DMS53 (cell line): ENCODE measurements around the gene SOX6.

Source experiments
- DNase-seq: peaks from one replicate; lab custom pipeline; 2025; lab: John Stamatoyannopoulos, UW

Gene SOX6

DNA sequence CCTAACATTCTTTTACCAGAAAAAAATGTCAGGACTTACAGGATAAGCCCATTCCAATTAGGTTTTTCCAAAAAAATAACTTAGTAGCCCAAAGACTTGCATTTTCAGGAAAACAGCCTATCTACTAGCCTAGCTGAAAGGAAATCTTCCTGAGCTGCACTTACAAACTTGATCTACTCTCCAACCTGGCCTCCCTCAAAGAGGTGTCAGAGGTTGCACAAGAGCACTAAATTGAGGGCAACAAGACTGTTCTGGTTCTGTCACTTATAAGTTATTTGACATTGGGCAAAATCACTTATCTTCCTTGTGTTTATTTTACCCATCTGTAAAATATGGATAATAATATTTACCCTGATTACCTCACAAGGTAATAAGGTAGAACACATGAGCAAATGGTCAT lies 7.9 kb upstream of the SOX6 start:
- no peak for DNase-seq

DNA sequence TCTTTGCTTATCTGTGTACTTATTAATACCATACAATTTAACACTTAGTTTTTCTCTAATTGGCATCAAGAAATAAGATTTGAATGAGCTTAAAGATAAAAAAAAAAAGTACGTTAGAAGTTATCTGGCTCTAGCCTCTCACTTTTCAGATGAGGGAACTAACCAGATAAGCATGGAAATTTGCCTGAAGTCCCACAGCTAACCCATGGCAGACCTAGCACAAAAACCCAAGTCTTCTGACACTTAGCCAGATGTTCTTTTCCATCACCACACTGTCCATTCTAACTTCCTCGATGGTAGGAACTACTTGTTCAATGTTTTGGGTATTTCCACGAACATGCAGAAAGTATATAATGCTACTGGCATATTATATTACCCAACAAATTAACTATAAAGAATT lies 7.4 kb upstream of the SOX6 start:
- no peak for DNase-seq

DNA sequence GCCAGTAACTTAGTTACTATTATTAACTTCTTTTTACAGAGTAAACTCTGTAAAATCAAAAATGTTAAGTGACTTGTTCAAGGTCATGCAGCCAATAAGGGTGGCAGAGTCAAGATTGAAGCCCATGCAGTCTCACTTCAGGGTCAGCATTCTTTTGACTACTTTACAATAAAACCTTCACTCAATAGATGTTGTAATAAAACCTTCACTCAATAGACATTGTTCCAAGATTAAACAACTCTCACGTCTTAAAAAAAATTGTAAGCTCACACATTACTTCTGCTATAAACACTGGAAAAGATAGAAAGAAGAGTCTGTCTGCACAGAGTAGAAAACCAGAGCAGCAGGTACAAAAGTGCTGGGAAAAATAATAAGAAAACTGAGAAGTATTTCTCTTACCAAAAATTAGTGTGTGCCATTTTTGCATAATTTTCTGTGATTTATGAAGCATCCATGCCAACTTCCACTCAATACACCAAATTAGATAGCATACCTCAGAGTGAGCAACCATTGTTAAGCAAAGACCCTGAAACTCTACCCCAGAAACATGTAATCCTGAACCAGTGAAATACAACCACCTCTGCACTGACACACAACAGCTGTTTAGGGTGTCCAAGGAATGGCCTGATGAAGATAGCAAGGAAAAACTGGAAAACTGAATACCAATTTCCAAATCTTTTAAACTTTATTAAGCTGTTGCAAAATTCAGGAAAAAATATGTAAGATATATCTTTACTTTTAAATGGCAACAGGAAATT lies 4.9 kb upstream of the SOX6 start:
- no peak for DNase-seq

DNA sequence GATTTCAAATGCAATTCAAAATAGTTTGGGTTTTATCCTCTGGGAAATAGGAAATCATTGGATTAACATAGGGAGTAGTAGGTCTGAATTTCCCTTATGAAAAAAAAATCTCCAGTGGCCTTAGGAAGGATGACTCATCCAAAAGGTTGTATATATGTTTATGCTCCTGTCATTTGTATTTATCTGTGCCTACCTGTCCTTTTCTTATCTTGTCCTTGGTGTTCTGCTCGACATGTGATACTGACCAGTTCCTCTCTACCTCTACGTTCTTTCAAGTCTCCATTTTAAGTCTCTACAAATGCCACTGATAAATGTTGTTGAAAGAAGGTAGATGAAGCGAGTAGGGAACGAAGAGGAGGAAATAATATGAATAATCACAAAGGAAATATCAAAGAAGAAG lies 3.0 kb upstream of the SOX6 start:
- peak; percentile 47 for DNase-seq

DNA sequence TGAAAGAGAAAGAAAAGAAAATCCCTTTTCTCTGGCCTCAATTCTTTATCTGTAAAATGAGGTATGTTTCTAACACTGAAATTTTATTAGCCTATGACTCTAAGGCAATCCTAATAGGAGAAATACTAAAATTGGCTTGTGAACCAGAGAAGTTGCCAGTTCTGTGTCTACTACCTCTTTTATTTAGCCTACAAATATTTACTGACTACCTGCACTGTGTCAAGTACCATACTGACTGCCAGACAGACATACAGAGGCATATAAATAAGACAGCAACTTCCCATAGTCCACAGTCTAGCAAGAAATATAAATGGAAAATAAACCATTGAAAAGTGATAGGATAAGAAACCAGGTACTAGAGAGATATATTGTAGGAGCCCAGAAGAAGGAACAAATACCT lies 2.4 kb upstream of the SOX6 start:
- peak; percentile 21 for DNase-seq

DNA sequence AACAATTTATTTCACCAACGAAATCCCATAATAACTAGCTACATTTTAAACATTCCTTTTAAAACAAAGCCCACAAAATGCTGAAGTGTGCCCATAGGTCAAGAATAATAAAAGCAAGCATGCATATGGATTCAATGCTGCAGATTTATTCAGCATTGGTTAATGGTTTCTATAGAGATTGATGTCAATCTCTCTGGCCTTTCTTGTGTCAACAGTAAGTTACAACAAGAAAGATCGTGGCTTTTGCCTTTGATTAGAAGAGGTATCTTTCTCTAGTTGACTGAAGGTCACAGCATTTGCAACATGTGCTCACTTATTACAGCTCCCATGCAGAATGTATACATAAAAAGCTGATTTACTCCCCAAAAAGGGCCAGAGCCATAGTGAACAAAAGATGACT lies 1.4 kb upstream of the SOX6 start:
- DNase-seq, result no peak

DNA sequence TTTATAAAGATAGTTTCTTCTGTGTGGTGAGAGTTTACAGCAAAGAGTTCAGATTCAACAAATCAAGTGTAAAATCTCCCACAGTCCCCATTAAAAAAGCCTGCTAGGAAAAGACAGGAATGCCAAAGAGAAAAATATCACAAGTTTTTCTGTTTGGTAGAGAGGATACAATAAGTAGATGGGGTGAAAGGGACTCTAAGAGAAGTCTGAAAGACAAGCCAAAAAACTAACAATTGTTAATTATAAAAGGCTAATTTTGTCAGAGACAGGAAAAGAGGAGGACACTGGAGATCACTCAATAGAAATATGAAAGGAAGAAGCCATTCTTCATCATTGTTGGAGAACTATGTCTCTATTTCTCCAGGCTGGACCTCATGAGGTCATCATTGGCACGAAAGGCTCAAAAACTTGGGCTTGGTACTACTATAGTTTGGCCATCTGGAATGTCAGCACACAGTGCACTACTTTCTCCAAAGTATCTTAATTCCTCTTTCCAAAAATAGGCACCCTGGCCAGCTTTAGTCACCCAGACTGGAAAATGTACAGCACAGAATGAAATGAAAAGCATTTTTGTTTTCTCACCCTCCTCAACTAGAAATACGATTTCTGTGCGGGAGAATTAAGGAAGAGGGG lies 531 bp upstream of the SOX6 start:
- no peak for DNase-seq

DNA sequence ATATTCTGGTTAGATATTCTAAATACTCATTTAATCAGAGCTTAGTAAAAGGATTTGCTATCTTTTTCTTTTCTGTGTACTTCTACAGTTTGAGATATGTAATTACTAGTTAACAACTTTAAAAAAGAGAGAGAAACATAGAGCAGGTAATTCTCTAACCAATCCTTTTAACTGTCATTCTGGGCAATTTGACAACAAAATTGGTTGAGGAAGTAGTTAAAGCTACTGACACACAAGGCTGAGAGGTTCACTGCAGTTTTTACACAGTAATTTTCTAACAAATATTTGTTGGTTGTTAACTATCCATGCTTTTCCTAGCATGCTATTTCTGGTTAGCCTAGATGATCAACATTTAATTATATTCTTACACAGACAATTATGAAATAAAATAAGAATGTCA lies 3.6 kb downstream of the SOX6 start:
- DNase-seq, result no peak

DNA sequence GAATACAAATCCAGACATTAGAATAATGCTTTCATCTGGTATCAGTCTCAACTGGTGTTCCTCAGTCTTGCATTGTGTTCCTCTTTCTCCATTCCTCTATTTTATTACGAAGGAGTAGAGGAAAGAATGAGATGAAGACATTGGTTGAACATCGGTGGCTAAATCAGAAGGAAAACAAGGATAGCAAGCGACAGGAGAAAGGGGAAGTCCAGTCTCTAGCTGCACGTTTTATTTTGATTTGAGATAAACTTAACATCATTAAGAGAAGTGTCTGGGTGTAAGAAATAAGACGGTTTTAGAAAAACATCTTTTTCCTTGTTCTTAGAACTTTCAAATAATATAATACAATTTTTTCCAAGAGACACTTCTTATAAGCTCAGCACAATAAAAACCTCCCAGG lies 6.2 kb downstream of the SOX6 start:
- DNase-seq, result no peak

DNA sequence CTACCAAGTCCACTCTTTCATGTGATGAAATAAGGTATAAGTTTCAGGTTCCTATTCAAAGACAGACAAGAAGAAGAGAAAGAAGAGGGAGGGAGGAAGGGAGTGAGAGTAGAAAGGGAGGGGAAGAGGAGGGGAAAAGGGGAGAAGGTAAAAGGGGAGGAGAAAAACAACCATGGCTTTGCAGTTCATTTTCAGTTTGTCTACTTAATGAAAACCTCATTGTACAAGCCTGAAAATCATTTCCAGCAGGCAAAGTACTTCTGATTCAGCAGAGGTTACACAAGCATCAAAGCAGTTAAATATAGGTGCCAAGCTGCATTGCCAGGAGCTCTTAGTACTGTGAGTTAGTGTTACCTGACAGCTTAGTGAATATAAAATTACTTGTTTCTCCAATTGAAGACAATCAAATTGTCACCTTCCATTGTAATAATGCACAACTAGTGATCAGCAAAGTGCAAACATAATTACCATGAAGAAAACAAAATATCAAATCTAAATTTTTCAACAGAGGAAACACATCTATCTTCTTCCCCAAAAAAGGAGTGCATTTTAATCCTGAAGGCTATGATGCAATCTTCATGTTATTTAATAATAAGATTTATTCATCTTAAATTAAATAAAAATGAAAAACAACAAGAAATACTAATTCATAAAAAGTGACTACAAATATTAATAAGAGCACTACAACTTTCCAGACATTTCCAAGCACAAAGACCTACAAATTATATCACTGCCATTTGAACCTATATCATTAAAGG lies 8.2 kb downstream of the SOX6 start:
- DNase-seq, result no peak

DNA sequence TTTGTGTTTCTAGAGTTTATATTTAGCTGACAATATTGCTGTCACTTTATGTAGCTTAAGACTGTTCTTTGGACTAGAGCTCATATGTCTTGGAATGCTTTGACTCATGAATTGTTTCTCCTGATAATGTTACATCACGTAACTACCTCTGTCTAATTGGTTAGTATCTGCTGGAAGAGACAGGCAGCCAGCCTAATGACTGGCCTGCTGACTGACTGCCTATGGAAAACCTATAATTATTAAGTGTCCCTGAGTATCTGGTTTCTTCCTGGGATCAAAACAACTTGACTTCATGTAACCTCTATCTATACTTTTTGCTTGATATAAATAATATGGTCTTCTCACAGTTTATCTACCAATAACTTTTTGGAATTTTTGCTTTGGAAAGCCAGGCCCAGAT lies 9.4 kb downstream of the SOX6 start:
- DNase-seq, result no peak

DNA sequence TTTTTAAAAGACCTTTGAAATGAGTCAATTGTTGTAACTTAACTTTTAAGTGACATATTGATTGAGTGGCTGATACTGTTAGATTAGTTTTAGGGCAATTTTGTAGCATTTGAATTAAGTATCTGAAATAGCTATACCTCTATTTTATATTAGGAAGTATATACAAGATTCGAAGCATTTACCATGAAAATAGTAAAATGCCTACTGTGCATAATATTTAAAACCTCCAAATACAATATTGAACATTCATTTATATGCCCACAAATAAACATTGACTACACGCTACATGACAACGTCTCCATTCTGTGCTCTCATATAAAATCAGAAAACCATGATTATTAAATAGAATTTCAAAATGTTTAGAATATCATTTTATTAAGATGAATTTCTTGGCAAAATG lies 14.5 kb downstream of the SOX6 start:
- no peak for DNase-seq

DNA sequence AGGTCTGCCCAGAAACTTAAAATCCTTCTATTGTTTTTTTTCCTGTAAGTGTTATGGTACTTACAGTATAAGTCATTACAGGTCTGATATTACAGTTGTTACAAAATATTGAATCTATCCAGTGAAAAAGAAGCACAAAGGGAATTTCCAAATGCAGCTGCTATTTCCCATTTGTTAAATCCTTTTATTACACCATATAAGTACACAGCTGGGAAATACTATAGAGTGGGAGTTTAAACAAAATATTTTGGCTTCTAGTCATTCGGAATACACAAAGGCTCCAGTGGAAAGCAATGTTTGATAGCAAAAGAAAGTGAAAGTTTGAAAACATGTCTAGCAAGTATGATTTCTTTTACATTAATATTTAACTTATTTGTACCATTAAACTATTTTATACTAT lies 18.0 kb downstream of the SOX6 start:
- DNase-seq, result no peak

DNA sequence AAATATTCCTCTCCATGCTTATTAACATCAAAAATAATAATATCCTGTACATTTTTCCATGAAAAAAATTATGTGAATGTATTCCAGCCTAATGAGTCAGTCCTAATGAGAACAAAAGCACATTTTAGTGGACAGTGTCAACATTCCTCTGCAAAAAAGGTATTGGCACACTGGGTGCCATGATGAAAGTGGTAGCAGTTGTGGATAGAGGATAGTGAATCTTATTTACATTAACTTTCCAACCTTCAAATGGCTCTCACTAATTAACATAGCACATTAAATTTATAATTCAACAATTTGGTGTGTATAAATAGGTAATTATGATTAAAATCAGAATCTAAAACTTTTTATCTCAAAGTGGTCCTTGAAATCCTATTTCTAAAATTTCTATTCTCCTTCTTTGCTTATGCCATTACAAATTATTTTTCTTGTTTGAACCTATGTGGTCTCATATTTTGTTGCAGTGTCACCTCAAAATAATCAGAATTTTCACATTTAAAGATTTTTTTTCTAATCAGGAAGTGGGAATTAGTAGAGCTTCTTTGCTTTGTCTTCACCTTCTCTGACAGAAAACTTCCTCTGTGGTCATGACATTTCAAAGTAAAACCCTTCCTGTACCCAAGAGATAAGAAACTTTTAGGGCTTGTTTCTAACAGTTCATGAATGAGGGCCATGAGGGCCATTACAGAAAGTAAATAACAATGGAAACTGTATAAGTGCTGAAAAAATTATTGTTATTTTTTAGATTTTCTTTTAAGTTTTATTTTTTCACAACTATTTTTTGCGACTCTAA lies 18.7 kb downstream of the SOX6 start:
- DNase-seq, result no peak

DNA sequence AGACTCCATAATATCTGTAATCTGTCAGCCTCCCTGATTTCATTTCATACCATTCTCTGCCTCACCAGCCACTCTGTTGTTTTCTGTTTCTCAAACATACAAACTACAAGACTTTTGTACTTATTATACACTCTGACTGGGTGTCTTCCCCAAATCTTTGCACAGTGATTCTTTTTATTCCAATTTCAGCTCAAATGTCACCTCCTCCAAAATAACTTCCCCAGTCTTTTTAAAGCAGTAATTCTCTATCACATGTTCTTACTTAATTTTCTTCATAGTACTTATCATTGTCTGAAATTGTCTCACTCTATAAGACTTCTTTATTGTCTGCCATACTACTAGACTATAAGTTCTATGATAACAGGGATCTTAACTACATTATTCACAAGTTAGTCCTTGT lies 19.6 kb downstream of the SOX6 start:
- no peak for DNase-seq

DNA sequence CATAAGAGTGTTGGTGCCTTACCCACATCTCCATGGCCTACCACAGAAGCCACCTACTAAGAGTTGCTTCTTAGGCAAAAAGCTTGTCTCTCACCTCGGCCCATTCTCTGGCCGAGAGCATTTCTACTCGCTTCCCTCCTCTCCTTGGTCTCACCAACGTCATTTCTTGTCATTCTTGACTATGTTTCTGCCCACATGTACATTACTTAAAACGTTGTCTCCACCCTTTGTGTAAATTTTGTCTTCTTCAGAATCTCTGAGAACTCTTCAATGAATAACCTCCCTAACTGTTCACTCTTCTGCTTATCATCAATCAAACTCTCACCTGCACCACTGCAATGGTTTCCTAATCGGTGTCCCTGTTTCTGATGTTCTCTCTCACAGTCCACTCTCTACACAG lies 20.1 kb downstream of the SOX6 start:
- no peak for DNase-seq

DNA sequence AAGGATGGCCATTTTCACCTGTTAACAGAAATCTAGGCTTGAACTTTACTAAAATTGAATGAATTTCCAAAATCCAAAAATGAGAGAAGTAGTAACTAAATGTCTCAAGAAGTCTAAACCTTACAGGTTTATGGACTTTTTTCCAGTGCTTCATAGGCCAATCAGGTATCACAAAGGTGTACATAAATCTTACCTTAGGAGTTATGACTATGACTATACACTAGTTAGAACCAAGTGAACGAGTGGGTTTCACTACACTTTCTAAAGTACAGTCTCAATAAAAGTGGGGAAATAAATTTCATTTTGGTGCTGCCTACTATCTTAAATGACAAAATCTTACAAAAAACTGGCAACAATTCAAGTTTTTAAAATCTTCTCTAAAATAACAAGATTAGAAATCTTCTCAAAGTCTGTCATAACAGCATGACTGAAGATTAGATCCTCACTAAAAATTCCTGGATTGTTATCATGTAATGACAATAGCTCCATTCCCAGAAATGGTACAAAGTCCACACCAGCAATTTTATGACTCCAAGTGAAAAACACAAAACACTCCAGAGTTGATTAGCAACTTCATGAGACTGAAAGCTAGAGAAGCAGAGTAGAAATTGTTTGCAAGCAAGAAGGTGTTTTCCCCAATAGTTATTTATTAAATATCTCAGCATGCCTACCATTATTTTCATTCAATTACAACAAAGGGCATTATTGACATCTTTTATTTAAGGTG lies 20.9 kb downstream of the SOX6 start:
- DNase-seq, result peak; percentile 10

DNA sequence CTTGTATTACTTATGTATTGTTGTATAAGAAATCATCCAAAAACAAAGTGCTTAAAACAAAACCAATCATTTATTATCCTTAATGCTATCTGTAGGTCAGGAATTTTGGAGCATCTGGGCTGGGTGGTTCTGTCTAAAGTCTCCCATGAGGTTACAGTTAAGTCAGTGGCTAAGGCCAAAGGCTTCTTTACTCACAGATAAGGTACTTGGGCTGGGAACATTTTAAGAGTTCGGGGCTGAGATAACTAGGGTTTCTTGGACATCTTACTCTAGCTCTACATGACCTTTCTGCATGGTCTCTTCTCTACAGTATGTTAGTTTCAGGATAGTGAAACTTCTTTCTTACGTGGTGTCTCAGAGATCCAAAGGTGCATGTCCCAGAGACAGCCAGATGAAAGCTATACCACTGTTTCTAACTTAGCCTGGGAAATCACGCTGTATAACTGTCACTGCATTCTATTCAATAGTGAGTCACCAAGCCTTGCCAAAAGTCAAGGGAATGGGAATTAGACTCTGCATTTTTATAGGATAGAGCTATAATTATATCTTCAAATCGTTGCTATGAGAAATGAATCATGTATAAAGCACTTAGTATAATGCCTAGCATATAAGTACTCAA lies 29.6 kb downstream of the SOX6 start:
- DNase-seq, result no peak

DNA sequence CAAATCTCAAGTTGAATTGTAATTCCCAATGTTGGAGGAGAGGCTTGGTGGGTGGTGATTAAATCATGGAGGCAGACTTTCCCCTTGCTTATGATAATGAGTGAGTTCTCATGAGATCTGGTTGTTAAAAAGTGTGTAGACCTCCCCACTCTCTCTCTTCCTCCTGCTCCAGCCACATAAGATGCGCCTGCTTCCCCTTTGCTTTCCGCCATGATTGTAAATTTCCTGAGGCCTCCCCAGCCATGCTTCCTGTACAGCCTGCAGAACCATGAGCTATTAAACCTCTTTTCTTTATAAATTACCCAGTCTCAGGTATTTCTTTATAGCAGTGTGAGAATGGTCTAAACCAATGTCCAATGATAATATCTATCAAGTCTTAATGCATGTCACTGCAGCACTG lies 34.2 kb downstream of the SOX6 start:
- no peak for DNase-seq

DNA sequence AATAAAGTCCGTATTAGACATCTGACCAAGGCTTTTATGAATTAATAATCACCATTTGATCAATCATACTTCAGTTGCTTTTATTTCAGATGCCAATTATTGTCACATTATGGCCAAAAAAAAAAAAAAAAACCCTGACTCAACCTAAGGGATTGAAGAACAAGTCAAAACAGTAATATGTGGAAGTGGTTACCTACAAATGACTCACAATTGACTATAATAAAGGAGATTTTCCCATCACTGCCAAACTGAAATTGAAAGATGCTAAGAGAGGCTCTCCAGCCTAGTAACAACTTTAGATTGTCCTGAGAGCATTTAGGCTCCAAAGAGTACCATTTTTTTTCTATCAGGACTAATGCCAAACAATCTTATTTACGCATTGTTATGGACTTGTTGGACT lies 35.2 kb downstream of the SOX6 start:
- DNase-seq, result no peak

DNA sequence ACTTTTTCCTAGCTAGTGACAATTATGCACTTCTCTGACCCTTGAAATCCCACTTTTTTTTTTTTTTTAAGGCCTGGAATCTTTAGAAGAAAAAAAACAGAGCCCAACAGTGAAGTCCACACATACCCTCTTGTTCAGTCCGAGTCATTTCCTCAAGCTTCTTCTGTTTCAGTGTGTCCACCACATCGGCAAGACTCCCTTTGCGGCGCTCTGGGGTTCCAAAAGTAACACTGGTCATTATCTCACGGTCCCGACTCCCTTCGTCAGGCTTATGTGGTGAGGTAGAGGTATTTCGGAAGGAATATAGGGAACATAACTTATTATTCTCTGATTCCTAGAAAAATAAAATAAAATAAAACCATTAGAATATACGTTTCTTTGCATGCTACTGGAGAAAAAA lies 38.0 kb downstream of the SOX6 start:
- DNase-seq, result no peak
